Hematopoietic multipotent progenitor cell treated with erythropoietin and hydrocortisone succinate and interleukin-3 and kit ligand, for 15 days (in vitro differentiated cells): ENCODE measurements around the gene C2orf72.
"Not testable (repeated sequence)": the region's sequence is repeated elsewhere in the genome, so short reads cannot be mapped to it uniquely, and the experiment has no call there.

Experiments used
- DNase-seq: peaks from one replicate; pipeline ENCODE4 v3.0.0-alpha.2; 2015; ENCODE audit warnings: low spot score

Gene C2orf72

DNA sequence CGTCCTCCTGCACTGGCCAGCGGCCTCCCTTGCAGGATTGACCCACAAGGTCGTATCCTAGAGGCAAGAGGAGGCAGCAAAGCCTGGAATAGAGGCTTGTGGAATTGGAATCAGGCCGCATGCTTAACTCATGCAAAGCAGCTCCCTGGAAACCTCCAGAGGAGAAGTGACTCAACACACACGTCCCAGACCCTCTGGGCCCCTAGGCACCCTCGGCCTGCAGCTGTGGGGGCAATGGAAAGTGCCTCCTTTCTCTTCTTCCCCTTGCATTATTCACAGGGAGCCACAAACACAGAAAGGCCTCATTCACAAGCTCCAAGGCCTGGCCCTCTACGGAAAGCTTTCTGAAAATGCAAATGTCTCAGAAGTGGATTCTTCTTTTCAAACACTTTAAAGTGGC lies 21.8 kb upstream of the C2orf72 start:
- no peak for DNase-seq

DNA sequence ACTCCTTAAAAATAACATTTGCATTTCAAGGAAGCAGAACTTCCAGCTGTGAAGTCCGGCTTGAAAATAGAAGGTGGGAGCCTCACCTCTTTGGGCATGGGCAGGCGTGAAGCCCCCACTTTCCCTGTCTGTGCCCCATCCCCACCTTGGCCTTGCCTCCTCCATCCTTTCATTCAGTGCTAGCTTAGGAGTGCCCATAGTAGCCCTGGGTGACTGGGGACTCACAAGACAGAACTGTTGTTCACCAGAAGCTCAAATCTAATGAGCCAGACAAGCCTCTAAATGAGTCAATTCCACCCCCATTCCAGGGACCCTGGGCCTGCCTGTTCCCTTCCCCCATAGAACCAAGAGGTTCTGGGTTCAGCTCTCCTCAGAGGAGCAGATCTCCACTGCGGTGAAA lies 21.4 kb upstream of the C2orf72 start:
- DNase-seq: no peak

DNA sequence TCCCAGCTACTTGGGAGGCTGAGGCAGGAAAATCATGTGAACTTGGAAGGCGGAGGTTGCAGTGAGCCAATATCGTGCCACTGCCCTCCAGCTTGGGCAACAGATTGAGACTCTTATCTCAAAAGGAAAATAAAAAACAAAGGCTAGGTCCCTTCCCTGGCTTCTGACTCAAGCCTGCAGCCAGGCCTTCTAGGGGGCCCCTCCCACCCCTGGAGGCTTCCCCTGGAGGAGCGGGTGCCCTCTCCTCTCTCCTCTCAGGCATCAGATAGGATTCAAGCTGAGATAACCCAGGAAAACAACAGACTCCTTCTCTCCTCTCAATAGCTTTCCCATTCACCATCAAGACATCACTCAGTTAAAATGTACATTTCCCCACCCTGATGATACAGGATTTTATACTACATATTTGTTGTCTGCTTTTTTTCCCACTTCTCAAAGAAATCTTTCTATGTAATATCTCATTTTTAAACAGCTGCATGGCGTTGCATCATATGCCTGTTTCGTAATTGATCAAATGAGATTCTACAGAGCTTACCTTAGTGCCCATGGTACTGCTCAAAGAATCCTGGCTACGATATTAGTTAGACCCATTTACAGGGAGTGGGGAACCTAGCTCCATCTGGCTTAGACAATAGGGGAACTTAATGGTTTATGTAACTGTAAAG lies 20.6 kb upstream of the C2orf72 start:
- DNase-seq: no peak

DNA sequence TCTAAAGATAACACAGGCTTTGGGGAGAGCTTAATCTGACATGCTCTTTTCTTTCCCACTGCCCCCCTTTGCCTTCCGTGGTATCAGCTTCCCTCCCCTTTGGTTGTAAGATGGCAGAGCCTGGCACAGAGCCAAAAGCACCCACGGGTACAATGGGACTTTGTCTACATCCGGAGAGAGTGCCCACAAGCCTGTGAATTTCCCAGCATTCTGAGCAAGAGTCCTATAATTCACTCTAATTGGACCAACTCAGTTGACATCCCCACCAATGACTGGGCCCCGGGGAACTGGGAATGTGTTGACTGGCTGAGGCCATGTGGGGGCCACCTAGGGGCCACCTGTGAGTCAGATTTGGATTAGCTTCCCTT lies 20.1 kb upstream of the C2orf72 start:
- DNase-seq: no peak

DNA sequence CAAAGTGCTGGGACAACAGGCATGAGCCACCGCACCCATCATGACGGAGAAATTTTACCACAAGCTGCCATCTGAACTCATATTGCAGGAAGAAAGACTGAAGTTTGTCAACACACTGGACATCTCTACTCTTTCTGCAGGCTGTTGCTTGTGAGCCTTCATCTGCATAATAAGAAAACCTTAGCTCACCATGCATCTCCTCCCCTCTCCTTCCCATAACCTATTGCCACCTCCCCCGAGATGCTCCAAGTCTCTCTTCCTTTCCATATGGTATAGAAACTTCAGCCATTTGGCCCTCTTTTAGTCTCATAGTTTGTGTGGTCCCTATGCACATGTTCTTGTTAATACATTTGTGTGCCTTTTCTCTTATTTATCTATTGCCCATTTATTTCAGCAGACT lies 19.1 kb upstream of the C2orf72 start:
- no peak for DNase-seq

DNA sequence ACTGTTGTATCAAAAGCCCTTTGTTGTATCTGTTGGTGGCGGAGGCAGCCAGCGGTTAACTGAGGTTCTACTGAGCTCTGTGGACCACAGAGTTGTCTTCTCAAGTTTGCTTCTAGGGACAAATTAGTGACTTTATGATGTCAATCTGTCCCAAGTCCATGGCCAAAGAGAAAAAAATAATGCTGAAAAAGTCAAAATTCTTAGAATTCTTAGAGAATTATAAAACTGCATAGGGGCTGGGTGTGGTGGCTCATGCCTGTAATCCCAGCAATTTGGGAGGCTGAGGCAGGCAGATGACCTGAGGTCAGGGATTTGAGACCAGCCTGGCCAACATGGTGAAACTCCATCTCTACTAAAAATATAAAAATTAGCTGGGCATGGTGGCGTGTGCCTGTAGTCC lies 12.3 kb upstream of the C2orf72 start:
- DNase-seq: not testable (repeated sequence)

DNA sequence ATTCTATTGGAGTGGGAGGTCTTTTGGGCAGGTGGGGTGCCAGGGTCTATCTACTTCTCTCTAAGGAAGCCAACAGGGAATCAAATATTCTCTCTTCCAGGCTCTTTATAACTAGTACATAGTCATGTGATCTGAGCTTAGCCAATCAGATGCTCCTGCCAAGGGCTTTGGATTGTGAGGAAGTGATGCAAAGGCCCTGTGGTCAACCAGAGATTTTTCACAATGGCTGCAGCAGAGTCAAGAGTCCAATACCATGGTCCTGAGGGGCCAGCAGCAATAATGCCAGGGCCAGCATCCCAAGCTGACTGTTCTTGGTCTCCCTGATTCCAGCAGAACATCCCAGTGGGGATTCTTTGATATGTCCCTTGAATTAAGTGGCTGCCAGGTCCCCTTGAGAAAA lies 8.4 kb upstream of the C2orf72 start:
- DNase-seq: no peak

DNA sequence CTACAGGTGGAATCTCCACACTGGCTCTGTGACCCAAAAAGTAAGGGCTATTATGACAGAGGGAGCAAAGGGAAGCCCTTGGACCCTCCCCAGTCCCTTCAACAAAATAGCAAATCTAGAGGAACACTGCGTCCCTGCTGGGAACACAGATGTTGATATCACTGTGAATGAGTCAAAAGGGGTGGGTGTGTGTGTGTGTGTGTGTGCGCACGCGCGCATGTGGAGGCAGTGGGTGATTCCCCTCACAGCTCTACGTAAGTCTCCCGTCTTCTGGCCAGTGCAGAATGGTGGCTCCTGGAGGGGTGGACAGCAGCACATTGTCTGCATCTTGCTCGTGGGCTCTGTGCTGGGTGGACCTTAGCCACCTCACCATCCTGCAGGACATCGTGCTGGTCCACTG lies 7.8 kb upstream of the C2orf72 start:
- DNase-seq: no peak

DNA sequence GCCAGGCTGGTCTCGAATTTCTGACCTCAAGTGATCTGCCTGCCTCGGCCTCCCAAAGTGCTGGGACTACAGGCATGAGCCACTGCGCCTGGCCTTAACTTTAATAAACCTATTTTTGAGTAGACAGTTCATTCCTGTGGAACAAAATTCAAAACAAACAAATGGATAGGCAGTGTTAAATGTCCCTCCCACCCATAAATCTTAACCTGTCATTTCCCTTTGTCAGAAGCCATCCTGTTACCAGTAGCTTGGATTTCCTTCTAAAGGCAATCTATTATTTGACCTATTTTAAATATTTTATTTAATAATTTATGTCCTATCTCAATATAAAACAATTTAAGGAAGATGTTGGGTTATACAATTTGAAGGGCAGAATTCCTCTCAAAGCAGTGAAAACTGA lies 6.6 kb upstream of the C2orf72 start:
- no peak for DNase-seq

DNA sequence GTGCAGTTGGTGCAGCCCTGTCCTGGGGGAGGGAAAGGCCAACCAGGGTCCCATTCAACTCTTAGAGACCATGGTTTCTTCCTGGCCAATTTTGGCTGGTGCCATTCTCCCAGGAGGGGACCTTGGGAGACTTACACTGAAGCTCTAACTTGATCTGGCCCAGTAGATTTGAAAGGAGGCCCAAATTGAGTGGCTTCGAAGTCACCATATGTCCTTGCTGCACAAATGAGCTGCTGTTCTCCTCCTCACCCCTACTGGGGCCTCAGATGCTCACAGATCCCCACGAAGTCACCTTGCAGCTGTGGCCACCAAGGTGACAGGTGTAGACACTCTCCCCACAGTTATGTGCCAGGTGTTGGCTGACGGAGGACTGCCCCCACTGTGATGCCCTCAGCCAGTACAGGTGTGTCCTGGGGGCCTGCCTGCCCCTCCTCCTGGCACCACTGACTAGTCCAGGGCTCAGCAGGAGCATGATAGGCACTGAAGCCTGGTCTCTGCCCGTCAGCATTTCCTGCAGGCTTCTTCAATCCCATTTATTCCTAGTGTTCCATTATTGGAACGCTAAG lies 4.7 kb upstream of the C2orf72 start:
- no peak for DNase-seq

DNA sequence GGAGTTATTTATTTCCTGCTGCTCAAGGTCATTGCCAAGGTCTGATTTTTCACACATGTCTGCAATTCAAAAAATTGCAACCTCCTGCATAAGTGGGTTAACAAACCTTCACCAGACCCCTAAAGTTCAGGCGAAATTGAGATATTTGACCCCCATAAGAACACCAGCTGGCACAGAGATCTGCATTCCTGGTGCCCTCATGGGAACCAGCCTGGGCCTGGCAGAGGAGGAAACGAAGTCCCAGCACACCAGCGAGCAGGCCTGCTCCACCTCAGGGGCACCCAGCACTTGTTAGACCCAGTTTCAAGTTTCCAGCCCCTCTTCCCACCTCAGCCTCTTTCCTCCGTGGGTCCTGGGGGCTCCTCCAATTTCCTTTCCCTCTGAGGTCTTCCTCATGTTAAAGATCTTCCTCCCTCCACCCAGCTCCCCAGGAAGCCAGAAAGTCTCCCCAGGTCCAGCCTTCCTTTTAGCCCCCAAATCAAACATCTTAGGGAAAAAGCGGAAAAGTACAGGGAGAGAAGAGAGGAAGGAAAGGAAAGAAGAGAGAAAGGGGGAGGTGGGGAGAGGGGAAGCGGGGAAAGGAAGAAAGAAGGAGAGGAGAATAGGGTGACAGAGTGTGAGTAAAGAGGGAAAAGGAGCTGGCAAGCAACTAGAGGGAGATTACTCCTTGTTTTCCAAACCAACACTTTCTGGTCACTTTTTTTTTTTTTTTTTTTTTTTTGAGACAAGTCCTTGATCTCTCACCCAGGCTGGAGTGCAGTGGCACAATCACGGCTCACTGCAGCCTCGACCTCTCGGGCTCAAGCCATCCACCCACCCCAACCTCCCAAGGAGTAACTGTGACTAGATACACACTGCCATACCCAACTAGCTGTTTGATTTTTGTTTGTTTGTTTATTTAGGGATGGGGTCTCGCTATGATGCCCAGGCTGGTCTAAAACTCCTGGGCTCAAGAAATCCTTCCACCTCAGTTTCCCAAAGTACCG lies 3.9 kb upstream of the C2orf72 start:
- DNase-seq: no peak

DNA sequence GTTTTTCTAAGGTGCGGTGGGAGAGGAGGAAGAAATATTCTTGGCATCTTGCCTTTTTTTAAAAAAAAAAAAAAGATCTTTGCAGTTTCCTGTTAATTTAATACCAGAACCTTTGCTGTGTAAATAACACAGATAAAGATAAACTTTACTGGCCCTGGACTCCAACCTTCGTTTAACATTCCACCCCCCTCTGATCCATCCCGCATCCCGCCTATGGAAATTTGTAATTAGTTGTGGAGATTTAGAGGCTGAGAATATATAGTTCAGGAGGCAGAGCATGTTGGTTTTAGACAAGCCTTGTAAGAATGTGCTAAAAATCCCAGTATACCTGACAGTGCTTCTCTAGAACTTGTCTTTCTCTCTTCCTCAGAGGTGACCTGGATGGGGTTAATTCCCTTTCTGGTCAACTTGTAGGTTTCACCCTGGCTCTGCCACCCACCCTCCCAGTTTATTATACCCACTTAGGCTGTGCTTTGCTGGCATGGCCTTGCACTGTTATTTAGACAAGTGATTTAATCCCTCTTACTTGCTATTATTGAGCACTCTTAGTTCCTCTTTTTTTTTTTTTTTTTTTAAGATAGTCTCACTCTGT lies 2.9 kb upstream of the C2orf72 start:
- DNase-seq: no peak

DNA sequence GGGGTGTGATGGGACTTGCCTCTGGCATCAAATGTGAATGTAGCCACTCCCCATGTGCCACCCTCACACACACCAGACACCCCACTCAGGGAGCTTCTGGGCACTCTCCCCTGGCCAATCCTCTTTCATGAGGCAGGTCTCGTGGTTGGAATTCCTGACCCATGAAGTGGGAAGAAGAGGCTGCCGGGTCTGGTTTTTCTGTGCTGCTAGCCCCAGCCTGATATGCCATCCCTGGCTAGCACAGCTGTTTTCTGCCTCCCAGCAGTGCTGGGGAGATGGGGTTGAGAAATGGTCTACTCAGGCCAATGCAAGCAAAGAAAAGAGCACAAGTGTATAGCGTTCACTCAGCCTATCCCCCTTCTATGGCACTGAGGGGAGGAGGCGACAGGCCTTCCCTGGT lies 1.2 kb upstream of the C2orf72 start:
- no peak for DNase-seq

DNA sequence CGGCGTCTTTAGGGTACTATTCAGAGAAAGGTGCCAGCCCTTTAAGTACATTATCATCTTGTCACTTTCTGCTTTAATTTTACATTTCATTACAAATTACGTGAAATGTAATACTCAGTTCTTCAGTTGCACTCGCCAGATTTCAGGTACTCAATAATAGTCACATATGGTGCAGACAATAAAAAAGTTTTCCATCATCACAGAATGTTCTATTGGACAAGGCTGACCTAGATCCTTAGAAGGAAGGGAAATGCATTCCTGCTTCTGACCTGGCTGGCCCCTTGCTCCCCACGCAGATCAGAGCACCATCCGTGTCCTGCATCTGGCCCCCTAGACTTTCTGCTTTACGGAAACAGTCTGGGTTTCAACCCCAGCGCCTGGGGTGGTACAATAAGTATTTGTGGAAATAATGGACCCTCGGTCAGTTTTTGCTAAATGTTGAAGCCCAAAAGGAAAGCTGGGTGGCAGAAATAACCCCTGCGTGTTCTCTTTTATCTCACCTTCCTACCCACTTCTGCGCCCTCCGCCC lies 681 bp upstream of the C2orf72 start:
- no peak for DNase-seq

DNA sequence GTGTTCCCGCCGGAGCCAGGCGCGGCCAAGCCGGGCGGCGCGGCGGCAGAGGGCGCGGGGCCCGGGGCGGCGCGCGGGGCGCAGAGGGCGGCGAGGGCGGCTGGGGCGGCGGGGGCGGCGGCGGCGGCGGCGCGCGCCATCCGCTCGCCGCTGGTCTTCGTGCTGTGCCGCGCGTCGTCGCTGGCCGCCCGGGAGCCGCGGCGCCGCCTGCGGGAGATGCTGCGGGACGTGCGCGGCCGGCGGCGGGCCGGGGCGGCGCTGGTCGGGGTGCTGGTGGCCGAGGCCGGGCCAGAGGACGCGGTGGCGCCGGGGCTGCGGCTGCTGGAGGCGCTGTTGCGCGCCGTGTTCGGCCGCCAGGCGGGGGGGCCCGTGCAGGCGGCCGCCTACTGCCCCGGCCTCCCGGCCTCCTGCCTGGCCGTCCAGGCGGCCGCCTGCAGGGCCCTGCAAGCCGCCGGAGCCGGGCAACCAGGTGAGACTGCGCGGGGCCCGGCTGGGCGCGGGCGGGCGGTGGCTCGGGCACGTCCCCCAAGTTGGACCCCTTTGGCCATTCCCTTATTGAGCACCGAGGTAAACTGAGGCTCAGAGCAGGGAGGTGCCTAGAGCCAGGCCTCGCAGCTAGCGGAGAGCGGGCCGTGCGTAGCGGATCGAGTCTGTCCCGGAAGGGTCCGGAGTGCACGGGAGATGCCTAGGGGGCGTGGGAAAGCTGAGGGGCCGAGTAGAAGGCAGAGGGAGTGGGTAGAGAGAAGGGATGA lies 584 bp downstream of the C2orf72 start:
- DNase-seq: no peak

DNA sequence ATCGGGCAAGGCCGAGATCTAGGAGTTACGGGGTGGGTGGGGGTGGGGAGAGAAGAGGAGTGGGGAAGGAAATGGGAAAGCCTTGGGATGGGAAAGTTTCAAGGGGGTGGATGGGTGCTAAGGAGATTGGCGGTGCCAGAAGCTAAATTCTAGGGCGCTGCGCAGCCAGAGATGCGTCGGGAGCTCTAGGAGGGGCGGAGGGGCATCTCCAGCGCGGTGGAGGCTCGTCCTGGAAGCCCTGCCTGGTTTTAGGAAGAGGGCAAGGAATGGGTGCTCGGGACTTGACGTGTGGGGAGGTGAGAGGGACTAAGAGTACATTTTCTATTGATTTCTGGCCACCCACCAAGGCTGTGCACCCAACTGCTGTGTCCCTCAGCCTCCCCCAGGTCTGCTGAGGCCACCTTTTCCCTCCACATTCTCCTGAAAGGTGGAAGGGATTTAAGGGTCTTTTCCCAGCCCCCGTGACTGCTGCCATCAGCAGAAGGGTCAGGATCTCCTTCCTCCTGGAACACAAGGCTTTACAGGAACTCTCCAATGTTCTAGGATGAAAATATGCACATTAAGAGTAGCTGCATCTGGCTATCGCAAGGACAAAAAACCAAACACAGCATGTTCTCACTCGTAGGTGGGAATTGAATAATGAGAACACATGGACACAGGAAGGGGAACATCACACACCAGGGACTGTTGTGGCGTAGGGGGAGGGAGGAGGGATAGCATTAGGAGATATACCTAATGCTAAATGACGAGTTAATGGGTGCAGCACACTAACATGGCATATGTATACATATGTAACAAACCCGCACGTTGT lies 1.4 kb downstream of the C2orf72 start:
- DNase-seq: no peak

DNA sequence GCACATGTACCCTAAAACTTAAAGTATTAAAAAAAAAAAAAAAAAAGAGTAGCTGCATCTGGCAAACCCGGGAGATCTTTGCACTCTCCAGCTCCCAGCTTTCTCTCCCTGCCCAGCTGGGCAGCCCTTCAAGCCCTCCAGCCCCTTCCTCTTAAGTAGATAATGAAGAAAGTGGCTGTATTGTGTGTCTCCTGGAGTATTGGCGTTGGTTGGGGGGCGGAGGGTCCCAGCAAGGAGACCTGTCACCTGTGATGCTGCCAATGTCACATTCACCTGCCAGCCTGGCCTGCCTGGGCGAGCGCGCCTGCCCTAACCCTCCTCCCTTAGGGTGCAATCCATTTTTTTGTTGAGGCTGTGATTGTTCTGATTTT lies 2.0 kb downstream of the C2orf72 start:
- DNase-seq: no peak

DNA sequence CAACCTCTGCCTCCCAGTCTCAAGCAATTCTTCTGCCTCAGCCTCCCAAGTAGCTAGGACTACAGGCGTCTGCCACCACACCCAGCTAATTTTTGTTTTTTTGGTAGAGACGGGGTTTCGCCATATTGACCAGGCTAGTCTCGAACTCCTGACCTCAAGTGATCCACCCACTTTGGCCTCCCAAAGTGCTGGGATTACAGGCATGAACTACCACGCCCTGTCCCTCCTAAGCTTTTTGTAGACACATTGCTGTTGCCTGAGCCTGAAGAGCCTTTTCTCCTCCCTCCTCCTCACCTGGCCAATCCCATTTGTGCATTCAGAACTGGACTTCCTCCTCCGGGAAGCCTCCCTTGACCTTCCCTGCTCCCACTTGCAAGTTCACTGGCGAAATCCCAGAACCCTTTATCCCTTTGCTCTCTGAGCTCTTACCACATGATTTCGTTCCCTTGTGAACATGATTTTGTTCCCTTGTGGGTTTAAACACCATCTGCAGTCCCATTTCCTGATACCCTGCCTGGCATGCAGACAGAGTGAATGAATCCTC lies 2.6 kb downstream of the C2orf72 start:
- no peak for DNase-seq

DNA sequence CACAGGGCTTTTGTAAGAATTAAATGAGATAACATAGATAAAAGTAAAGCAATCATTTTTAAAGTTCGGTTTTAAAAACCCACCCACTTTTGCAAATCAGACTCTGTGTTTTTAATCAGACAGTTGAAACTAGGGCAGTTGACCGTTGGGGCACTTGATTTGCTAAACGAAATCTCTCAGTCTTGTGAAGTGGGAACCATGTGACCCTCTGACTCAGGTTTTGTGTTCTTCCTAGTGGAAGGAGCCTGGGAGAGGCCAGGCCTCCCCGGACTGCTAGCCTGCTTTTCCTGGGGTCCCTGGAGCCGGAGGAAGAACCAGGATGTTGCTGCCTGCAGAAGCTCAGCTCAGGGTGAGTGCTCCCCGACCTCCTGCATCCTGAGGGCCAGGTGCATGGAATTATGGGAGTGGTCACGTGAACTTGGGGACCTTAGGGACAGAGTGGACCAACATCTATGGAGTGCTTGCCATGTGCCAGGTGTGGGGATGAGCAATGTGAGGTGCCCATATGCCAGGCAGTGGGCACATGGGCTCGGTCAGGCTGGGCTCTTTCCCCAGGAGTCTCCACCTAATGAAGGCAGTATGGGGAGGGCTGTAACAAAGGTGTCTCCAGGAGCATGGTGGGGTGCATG lies 3.9 kb downstream of the C2orf72 start:
- DNase-seq: no peak

DNA sequence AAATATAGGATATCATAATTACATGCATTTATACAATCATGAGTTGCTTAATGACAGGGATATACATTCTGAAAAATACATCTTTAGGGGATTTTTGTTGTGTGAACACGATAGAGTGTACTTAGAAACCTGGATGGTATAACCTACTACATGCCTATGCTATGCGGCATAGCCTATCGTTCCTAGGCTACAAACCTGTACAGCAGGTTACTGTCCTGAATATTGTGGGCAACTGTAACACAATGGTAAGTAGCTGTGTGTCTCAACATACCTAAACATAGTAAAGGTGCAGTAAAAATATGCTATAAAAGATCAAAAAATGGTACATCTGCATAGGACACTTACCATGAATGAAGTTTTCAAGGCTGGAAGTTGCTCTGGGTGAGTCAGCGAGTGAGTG lies 6.5 kb downstream of the C2orf72 start:
- no peak for DNase-seq
